HG03103 (cell line): ENCODE results near the gene KIAA0825.

ENCODE experiments used
- ATAC-seq: cut with Tn5 transposase; IDR thresholded peaks from one replicate; pipeline ENCODE4 v1.9.1; 2021; ENCODE audit warnings: low read depth; ENCODE audit not compliant: unreplicated experiment

The KIAA0825 gene

DNA sequence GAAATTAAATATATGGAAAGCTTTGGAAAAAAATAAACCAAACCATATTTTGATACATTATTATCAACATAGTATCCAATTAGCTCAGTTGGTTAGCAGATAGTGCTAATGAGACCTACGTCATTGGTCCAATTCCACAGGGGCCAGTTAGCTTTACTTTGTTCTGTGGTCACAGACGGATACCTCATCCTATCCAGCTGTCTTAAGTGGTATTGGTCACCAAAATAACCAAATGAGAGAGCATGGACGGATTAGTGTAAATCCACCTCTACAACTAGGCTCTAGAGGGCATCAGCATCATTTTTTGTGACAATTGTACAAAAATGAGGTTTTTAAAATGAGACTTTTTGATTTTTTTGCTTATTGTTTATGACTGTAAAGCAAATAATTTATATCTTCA is 364.2 kb downstream of the KIAA0825 start:
- no peak for ATAC-seq

- ATAC-seq: no peak
These were observed 367.4 kb downstream of the KIAA0825 start for GRCh38 chr5:94250985-94251384.

DNA sequence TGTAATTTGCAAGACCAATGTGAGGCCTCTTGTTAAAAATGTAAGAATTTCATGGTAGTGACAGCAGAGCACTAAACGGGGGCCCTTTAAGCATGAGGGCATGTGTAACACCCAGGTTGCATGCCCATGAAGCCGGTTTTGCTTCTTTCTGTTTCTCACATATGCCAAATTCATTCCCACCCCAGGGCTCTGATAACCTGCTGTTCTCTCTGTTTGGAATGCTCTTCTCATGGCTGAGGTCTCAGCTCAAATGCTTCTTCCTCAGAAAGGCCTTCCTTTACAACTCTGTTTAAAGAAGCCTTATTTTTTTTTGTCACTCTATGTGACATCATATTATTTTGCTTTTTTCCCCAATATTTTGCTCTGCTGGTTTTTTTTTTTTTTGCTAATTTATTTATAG is 369.0 kb downstream of the KIAA0825 start:
- ATAC-seq: no peak

DNA sequence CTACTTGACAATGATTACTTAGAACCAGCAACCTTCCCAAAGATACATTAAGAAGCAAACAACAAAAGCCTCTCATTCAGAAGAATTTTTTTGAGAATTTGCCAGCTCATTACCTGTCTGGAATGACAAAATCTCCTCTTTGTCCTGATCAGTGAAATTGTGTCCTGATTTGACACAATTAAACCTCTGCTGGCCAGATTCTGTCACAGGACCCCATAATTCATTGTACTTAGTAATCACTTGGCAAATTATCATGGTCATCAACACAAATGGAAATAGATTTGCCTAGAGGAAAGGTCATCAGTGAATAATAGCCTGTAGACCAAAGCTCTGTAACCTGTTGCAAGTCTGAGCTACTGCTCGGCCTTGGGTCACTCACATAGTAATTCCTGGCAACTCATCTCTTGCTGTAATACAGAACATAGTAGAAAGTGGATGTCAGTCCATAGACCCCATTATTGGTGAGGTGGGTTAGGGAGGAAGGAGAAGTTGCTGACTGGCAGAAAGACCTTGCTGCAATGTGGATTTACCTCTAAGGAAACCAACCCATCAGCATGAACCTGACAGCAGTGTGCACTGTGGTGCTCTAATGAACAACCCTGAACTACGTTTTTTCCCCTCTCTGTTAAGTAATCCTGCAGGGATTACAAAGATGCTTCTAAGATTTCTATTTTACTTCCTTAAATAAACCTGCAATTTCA is 370.1 kb downstream of the KIAA0825 start:
- no peak for ATAC-seq

GRCh38 chr5:94245608-94246007 is 372.8 kb downstream of the KIAA0825 start:
- no peak for ATAC-seq

GRCh38 chr5:94244921-94245320 is 373.5 kb downstream of the KIAA0825 start:
- ATAC-seq: no peak

GRCh38 chr5:94243612-94244011 is 374.8 kb downstream of the KIAA0825 start:
- ATAC-seq: no peak

GRCh38 chr5:94240993-94241651 is 377.3 kb downstream of the KIAA0825 start:
- ATAC-seq: no peak

- no peak for ATAC-seq
These were observed 377.8 kb downstream of the KIAA0825 start for GRCh38 chr5:94240596-94240992.

GRCh38 chr5:94240134-94240533 is 378.3 kb downstream of the KIAA0825 start:
- no peak for ATAC-seq

DNA sequence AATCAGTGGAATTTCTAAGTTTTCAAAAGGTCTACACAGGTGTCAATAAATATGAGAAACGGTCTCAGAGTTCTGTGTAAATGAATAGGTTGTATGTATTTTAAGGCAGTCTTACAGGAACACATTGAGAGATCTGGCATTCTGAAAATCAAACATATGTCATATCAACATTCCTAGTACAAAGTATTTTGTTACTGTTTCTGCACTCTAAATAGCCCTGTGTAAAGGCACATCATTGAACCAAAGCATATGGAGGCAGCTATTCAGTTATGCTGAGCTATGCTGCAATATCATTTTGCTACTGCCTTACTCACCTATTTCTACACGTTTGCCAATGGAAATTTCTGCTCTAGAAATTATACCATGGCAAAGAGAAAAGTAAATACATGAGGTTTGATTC is 379.1 kb downstream of the KIAA0825 start:
- ATAC-seq: no peak

DNA sequence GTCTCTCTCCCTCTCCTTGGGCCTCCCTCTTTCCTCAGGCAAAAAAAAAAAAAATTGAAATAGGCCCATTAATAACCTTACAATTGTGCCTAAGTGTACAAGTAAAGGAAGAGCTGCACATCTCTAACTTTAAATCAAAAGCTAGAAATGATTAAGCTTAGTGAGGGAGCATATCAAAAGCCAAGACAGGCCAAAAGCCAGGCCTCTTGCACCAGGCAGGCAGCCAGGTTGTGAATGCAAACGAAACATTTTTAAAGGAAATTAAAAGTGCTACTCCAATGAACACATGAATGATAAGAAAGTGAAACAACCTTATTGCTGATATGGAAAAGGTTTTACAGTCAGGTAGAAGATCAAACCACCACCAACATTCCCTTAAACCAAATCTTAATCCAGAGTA is 383.4 kb downstream of the KIAA0825 start:
- ATAC-seq: no peak

GRCh38 chr5:94228791-94229190 is 389.6 kb downstream of the KIAA0825 start:
- no peak for ATAC-seq

DNA sequence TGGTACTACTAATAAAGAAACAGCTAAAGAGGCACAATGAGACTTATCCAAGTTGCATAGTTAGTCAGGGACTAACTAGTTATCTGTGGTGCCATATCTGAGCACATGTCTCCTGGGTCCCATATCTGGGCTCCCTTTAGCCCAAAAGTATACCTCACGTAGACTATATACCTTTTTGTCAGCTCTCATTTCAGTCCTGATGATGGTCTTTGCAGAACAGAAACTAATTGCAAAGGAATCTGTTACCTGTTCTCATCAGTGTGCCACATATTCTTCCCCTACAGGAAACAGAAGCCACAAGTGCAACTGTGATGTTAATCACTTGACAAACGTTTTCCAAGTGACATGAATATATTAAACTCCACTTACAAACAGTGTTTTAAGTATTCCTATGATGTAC is 395.2 kb downstream of the KIAA0825 start:
- ATAC-seq: no peak

- ATAC-seq: no peak
These were observed 400.0 kb downstream of the KIAA0825 start for GRCh38 chr5:94218374-94218773.

- ATAC-seq: no peak
These were observed 400.7 kb downstream of the KIAA0825 start for GRCh38 chr5:94217745-94218144.

DNA sequence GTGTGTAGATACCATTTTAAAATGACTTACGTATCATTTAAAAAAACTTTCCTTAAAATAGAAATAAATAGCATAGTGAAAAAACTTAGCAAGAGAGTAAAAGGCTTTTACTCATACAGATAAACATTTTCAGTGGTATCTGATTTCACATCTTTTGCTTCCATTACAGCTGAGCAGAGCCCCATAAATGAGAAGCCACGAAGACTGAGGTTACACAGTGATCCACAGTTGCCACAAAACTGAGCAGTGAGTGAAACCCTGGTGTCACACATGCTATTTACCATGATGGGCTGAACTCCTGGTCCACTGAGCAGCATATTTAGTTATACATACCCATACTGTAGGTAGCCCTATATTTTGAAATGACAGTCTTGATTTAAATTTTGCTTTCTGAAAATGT is 401.2 kb downstream of the KIAA0825 start:
- no peak for ATAC-seq

- no peak for ATAC-seq
These were observed 405.9 kb downstream of the KIAA0825 start for GRCh38 chr5:94212476-94212875.

DNA sequence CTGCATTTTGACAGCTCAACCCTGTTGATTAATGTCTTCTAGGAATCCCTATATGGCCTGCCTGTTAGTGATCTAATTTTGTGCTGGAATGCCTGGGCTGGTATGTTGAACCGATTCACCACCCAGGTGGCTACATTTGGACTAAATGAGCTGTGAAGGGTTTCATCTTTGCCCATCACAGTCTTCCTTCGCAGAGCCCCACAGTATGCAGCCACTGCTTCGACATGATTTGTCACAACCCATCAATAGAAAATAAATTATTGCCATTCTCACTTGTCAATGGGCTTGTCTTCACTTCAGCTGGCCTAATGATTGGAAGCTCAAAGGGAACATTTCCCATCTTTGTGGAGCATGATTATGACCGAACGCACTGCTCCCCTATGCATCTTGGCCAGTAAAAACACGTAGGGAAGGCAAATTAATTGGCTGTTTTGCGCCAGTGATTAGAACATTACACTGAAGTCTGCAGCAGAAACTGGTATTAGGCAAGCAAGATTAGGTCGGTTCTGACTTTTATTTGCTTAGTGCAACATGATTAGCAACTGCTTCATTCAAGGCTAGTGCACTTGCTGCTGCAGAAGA is 408.5 kb downstream of the KIAA0825 start:
- ATAC-seq: no peak

DNA sequence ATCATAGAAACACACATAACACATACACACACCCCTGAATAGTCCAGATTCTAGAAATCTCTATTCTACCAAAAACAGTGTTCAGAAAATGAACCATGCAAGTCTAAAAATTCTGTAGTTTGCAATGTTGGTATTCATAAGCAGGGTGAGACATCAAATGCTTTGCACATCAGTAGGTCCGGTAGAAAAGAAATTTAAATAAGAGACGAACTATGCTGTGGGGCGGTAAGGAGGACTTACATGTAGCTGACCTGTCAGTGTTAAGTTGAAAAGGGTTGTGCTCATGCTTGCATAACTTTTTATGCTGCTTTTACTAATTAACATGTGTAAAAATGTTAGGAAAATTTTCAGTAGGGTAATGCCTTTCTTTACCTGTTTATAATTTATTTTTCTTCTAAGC is 409.1 kb downstream of the KIAA0825 start:
- no peak for ATAC-seq

- ATAC-seq: no peak
These were observed 418.8 kb downstream of the KIAA0825 start for GRCh38 chr5:94199566-94199965.

- ATAC-seq: no peak
These were observed 420.4 kb downstream of the KIAA0825 start for GRCh38 chr5:94197970-94198369.
